Duodenal mucosa (tissue), 2 donors: ENCODE measurements around the gene OSTN.

Experiments
- H3K27ac ChIP-seq: one replicate; pipeline ENCODE4 v1.7.0; 2013; ENCODE audit warnings: low read depth, low read length
- H3K27me3 ChIP-seq, 2 donors: one replicate each; pipeline ENCODE4 v1.7.0; 2013; ENCODE audit warnings: low read length in 2 of 2, control low read depth in 1 of 2; ENCODE audit not compliant: insufficient read depth in 2 of 2, control insufficient read depth in 1 of 2
- H3K36me3 ChIP-seq, 2 donors: one replicate each; pipeline ENCODE4 v1.7.0; 2013; ENCODE audit warnings: low read length in 2 of 2, control low read depth in 1 of 2; ENCODE audit not compliant: insufficient read depth in 2 of 2, control insufficient read depth in 1 of 2
- H3K4me1 ChIP-seq, 2 donors: one replicate each; pipeline ENCODE4 v1.7.0; 2013; ENCODE audit warnings: low read length in 2 of 2, control low read depth in 1 of 2; ENCODE audit not compliant: insufficient read depth in 2 of 2, control insufficient read depth in 1 of 2
- H3K4me3 ChIP-seq, 2 donors: one replicate each; pipeline ENCODE4 v1.7.0; 2013; ENCODE audit warnings: low read length in 2 of 2, low read depth in 1 of 2
- H3K9ac ChIP-seq, 2 donors: one replicate each; pipeline ENCODE4 v1.7.0; 2013; ENCODE audit warnings: low read length in 2 of 2, low read depth in 1 of 2
- H3K9me3 ChIP-seq, 2 donors: one replicate each; pipeline ENCODE4 v1.7.0; 2013; ENCODE audit warnings: low read length in 2 of 2, control low read depth in 1 of 2; ENCODE audit not compliant: control insufficient read depth in 1 of 2

OSTN gene

GRCh38 chr3:191221638-191222037 lies 22.6 kb downstream of the OSTN start:
- Histone ChIP-seq H3K9me3 (no peaks in the 10 kb centered on the region), H3K9ac (no peak overlapping the region), H3K36me3 (no peaks in the 10 kb centered on the region), H3K27me3 (no peaks in the 10 kb centered on the region), H3K4me1 (no peaks in the 10 kb centered on the region), H3K4me3 (no peak overlapping the region), H3K27ac (no peak overlapping the region)

- Histone ChIP-seq H3K27ac (no peak overlapping the region), H3K36me3 (no peaks in the 10 kb centered on the region), H3K27me3 (no peaks in the 10 kb centered on the region), H3K9me3 (no peaks in the 10 kb centered on the region), H3K4me1 (no peaks in the 10 kb centered on the region), H3K4me3 (no peak overlapping the region), H3K9ac (no peak overlapping the region)
These were observed 28.5 kb downstream of the OSTN start for GRCh38 chr3:191227541-191227940.

GRCh38 chr3:191234216-191234615 lies 35.2 kb downstream of the OSTN start:
- Histone ChIP-seq H3K9me3 (no peaks in the 10 kb centered on the region), H3K27ac (no peak overlapping the region), H3K9ac (no peak overlapping the region), H3K4me3 (no peak overlapping the region), H3K4me1 (no peaks in the 10 kb centered on the region), H3K27me3 (no peaks in the 10 kb centered on the region), H3K36me3 (no peaks in the 10 kb centered on the region)

GRCh38 chr3:191235331-191236314 lies 36.6 kb downstream of the OSTN start:
- Histone ChIP-seq H3K27me3 (no peaks in the 10 kb centered on the region), H3K27ac (no peak overlapping the region), H3K9ac (no peak overlapping the region), H3K4me1 (no peaks in the 10 kb centered on the region), H3K4me3 (no peak overlapping the region), H3K36me3 (no peaks in the 10 kb centered on the region), H3K9me3 (no peaks in the 10 kb centered on the region)

GRCh38 chr3:191236646-191237045 lies 37.6 kb downstream of the OSTN start:
- H3K27ac ChIP-seq = no peak overlapping the region
- H3K36me3 ChIP-seq = no peaks in the 10 kb centered on the region
- no peaks in the 10 kb centered on the region for H3K9me3 ChIP-seq
- no peak overlapping the region for H3K9ac ChIP-seq
- no peaks in the 10 kb centered on the region for H3K4me1 ChIP-seq
- H3K27me3 ChIP-seq = no peaks in the 10 kb centered on the region
- H3K4me3 ChIP-seq = no peak overlapping the region

- H3K27me3 ChIP-seq = no peaks in the 10 kb centered on the region
- no peak overlapping the region for H3K27ac ChIP-seq
- H3K4me1 ChIP-seq = no peaks in the 10 kb centered on the region
- H3K9me3 ChIP-seq = no peaks in the 10 kb centered on the region
- H3K9ac ChIP-seq = no peak overlapping the region
- no peak overlapping the region for H3K4me3 ChIP-seq
- H3K36me3 ChIP-seq = no peaks in the 10 kb centered on the region
These were observed 38.2 kb downstream of the OSTN start for GRCh38 chr3:191237047-191237882.

GRCh38 chr3:191238321-191238817 lies 39.3 kb downstream of the OSTN start:
- no peak overlapping the region for H3K4me3 ChIP-seq
- no peaks in the 10 kb centered on the region for H3K27me3 ChIP-seq
- H3K27ac ChIP-seq = no peak overlapping the region
- no peaks in the 10 kb centered on the region for H3K4me1 ChIP-seq
- H3K36me3 ChIP-seq = no peaks in the 10 kb centered on the region
- H3K9me3 ChIP-seq = no peaks in the 10 kb centered on the region
- no peak overlapping the region for H3K9ac ChIP-seq

- Histone ChIP-seq H3K27ac (no peak overlapping the region), H3K36me3 (no peaks in the 10 kb centered on the region), H3K9me3 (no peaks in the 10 kb centered on the region), H3K9ac (no peak overlapping the region), H3K4me3 (no peak overlapping the region), H3K4me1 (no peaks in the 10 kb centered on the region), H3K27me3 (no peaks in the 10 kb centered on the region)
These were observed 40.5 kb downstream of the OSTN start for GRCh38 chr3:191239407-191240031.

- H3K27me3 ChIP-seq = no peaks in the 10 kb centered on the region
- H3K4me1 ChIP-seq = no peaks in the 10 kb centered on the region
- H3K9me3 ChIP-seq = no peaks in the 10 kb centered on the region
- no peaks in the 10 kb centered on the region for H3K36me3 ChIP-seq
- H3K9ac ChIP-seq = no peak overlapping the region
- H3K4me3 ChIP-seq = no peak overlapping the region
- H3K27ac ChIP-seq = no peak overlapping the region
These were observed 41.4 kb downstream of the OSTN start for GRCh38 chr3:191240486-191240885.
